SK-N-SH treated with all-trans-retinoic acid at 6 μM for 48 hours (cell line): ENCODE measurements around the gene ALPK3.

Experiments used
- ATAC-seq: fragments of 200-7000 bp; cut with Tn5 transposase; 3 replicates; pipeline ENCODE4 v1.9.1; 2020; ENCODE audit warnings: mild to moderate bottlenecking, moderate library complexity
- ARNTL ChIP-seq: fragments of 450-650 bp; formaldehyde crosslinking; IDR thresholded peaks from 2 replicates; pipeline ENCODE4 v1.5.0; 2020; ENCODE audit warnings: low read depth, mild to moderate bottlenecking, moderate library complexity, borderline replicate concordance
- BACH2 ChIP-seq: fragments of 250-450 bp; sonication (Bioruptor Pico); IDR thresholded peaks from 2 replicates; pipeline ENCODE4 v1.9.0; 2021; ENCODE audit warnings: mild to moderate bottlenecking, borderline replicate concordance
- CSDC2 ChIP-seq: fragments of 250-450 bp; sonication (Bioruptor Pico); IDR thresholded peaks from 2 replicates; pipeline ENCODE4 v1.5.0; 2020; ENCODE audit warnings: mild to moderate bottlenecking, moderate library complexity
- CSRNP3 ChIP-seq: fragments of 250-450 bp; sonication (Bioruptor Pico); IDR thresholded peaks from 2 replicates; pipeline ENCODE4 v1.5.1; 2021; ENCODE audit warnings: mild to moderate bottlenecking, moderate library complexity
- ESRRG ChIP-seq: fragments of 250-450 bp; sonication (Bioruptor Pico); IDR thresholded peaks from 2 replicates; pipeline ENCODE4 v1.6.1; 2021; ENCODE audit warnings: mild to moderate bottlenecking
- GLIS3 ChIP-seq: fragments of 250-450 bp; sonication (Bioruptor Pico); IDR thresholded peaks from 2 replicates; pipeline ENCODE4 v1.5.0; 2020; ENCODE audit warnings: mild to moderate bottlenecking, moderate library complexity
- ISL1 ChIP-seq: fragments of 250-450 bp; sonication (Bioruptor Pico); IDR thresholded peaks from 2 replicates; pipeline ENCODE4 v2.1.2; 2022; ENCODE audit warnings: mild to moderate bottlenecking, moderate library complexity
- OSR1 ChIP-seq: fragments of 250-450 bp; sonication (Bioruptor Pico); IDR thresholded peaks from 2 replicates; pipeline ENCODE4 v1.8.0; 2022; ENCODE audit warnings: moderate library complexity, mild to moderate bottlenecking, inconsistent platforms
- PATZ1 ChIP-seq: fragments of 250-450 bp; sonication (Bioruptor Pico); IDR thresholded peaks from 2 replicates; pipeline ENCODE4 v1.8.0; 2020; ENCODE audit warnings: mild to moderate bottlenecking, moderate library complexity, borderline replicate concordance
- POU6F1 ChIP-seq: fragments of 250-450 bp; sonication (Bioruptor Pico); IDR thresholded peaks from 2 replicates; pipeline ENCODE4 v1.8.0; 2021; ENCODE audit warnings: low read depth, mild to moderate bottlenecking, moderate library complexity, borderline replicate concordance
- SNAI2 ChIP-seq: fragments of 250-450 bp; sonication (Bioruptor Pico); IDR thresholded peaks from 2 replicates; pipeline ENCODE4 v1.5.0; 2020; ENCODE audit warnings: mild to moderate bottlenecking, moderate library complexity
- TCF4 ChIP-seq: fragments of 250-450 bp; sonication (Bioruptor Pico); IDR thresholded peaks from 2 replicates; pipeline ENCODE4 v1.8.0; 2021; ENCODE audit warnings: mild to moderate bottlenecking, moderate library complexity, borderline replicate concordance
- TOX ChIP-seq: fragments of 250-450 bp; sonication (Bioruptor Pico); IDR thresholded peaks from 2 replicates; pipeline ENCODE4 v1.8.0; 2021; ENCODE audit warnings: mild to moderate bottlenecking, moderate library complexity, borderline replicate concordance
- TSHZ2 ChIP-seq: fragments of 250-450 bp; sonication (Bioruptor Pico); IDR thresholded peaks from 2 replicates; pipeline ENCODE4 v1.5.0; 2020; ENCODE audit warnings: mild to moderate bottlenecking, moderate library complexity
- ZC3H10 ChIP-seq: fragments of 250-450 bp; sonication (Bioruptor Pico); IDR thresholded peaks from 2 replicates; pipeline ENCODE4 v1.5.1; 2021; ENCODE audit warnings: mild to moderate bottlenecking, moderate library complexity
- ZFP3 ChIP-seq: fragments of 250-450 bp; sonication (Bioruptor Pico); IDR thresholded peaks from 2 replicates; pipeline ENCODE4 v1.5.0; 2020; ENCODE audit warnings: mild to moderate bottlenecking, moderate library complexity
- ZNF565 ChIP-seq: fragments of 450-650 bp; formaldehyde crosslinking; conservative IDR thresholded peaks from 2 replicates; pipeline ENCODE4 v1.5.0; 2020; ENCODE audit warnings: low read depth, mild to moderate bottlenecking, moderate library complexity
- ZNF70 ChIP-seq: fragments of 450-650 bp; formaldehyde crosslinking; IDR thresholded peaks from 2 replicates; pipeline ENCODE4 v1.5.0; 2020; ENCODE audit warnings: mild to moderate bottlenecking, moderate library complexity
- ZNF8 ChIP-seq: fragments of 450-650 bp; formaldehyde crosslinking; IDR thresholded peaks from 2 replicates; pipeline ENCODE4 v1.5.0; 2020; ENCODE audit warnings: mild to moderate bottlenecking, moderate library complexity

ALPK3 gene

GRCh38 chr15:84799511-84800187, 17.5 kb upstream of the ALPK3 start (continued):
- TF ChIP-seq POU6F1 (CRISPR knock-in tag) (no peak), TSHZ2 (CRISPR knock-in tag) (no peak)

- TF ChIP-seq OSR1 (no peak), SNAI2 (CRISPR knock-in tag) (no peak), ZNF565 (CRISPR knock-in tag) (no peak), ARNTL (CRISPR knock-in tag) (no peak), GLIS3 (no peak), ZNF70 (CRISPR knock-in tag) (no peak), BACH2 (CRISPR knock-in tag) (no peak), ESRRG (CRISPR knock-in tag) (no peak), TOX (CRISPR knock-in tag) (no peak), ISL1 (no peak), TCF4 (CRISPR knock-in tag) (no peak), CSRNP3 (CRISPR knock-in tag) (no peak), TSHZ2 (CRISPR knock-in tag) (no peak), CSDC2 (CRISPR knock-in tag) (no peak), ZFP3 (CRISPR knock-in tag) (no peak), ZNF8 (CRISPR knock-in tag) (no peak), PATZ1 (CRISPR knock-in tag) (no peak), ZC3H10 (no peak)
- no peak for ATAC-seq
These were observed 16.8 kb upstream of the ALPK3 start for GRCh38 chr15:84800365-84800806.
